Activated CD8-positive, alpha-beta T cell treated with anti-CD3 and anti-CD28 coated beads for 36 hours (primary cell): ENCODE results near the gene ASAP2. TPM values are rescaled to one million over a fixed set of nuclear protein-coding genes. Genes with fewer than 3 reads are reported as not detected.

ENCODE experiments used
- ATAC-seq: fragments of 200-7000 bp; cut with Tn5 transposase; one replicate; pipeline ENCODE4 v1.10.0; 2021; ENCODE audit warnings: mild to moderate bottlenecking, moderate library complexity
- CTCF ChIA-PET: fragments of 350-600 bp; sonication (Branson Sonifier 250); formaldehyde crosslinking; loops from one replicate; lab custom pipeline; 2021; ENCODE audit warnings: antibody characterized with exemption; lab: Charles Lee
- POLR2A ChIA-PET: fragments of 350-600 bp; sonication (Branson Sonifier 250); formaldehyde crosslinking; loops from one replicate; lab custom pipeline; 2021; ENCODE audit warnings: antibody characterized with exemption; lab: Charles Lee
- DNase-seq: peaks from one replicate; pipeline ENCODE4 v3.0.0-alpha.2; 2020
- H3K27ac Mint-ChIP-seq: one replicate; pipeline ENCODE4 v1.8.0; 2021; ENCODE audit warnings: mild to moderate bottlenecking, mixed read lengths
- H3K27me3 Mint-ChIP-seq: one replicate; pipeline ENCODE4 v1.8.0; 2021; ENCODE audit warnings: mixed read lengths
- H3K36me3 Mint-ChIP-seq: one replicate; pipeline ENCODE4 v1.8.0; 2021; ENCODE audit warnings: low read depth, mixed read lengths
- H3K4me1 Mint-ChIP-seq: one replicate; pipeline ENCODE4 v1.8.0; 2021; ENCODE audit warnings: low read depth, mixed read lengths
- H3K4me3 Mint-ChIP-seq: one replicate; pipeline ENCODE4 v1.8.0; 2021; ENCODE audit warnings: mild to moderate bottlenecking, moderate library complexity, mixed read lengths
- H3K9me3 Mint-ChIP-seq: one replicate; pipeline ENCODE4 v1.8.0; 2021; ENCODE audit warnings: mixed read lengths
- CTCF ChIP-seq: fragments of 200-600 bp; IDR thresholded peaks from one replicate; pipeline ENCODE4 v1.8.0; 2022; ENCODE audit warnings: antibody characterized with exemption, mild to moderate bottlenecking
- intact Hi-C: fragments of 100-400 bp; cut with micrococcal nuclease; formaldehyde crosslinking; loops from one replicate; pipeline ENCODE4 v1.10.0; 2022
- total RNA-seq, 2 experiments: library from RNA; stranded (reverse); gene quantifications; one replicate each; pipeline ENCODE4 v1.2.3, GENCODE V29; 2021

The ASAP2 gene
- total RNA-seq, 2 experiments from 2014 or later = not detected

- no peaks in the 10 kb centered on the region for H3K36me3 Mint-ChIP-seq
- no peak overlapping the region for H3K4me3 Mint-ChIP-seq
- H3K9me3 Mint-ChIP-seq = no peaks in the 10 kb centered on the region
- TF ChIP-seq CTCF = no peak
- intact Hi-C loops = no loop called here
- ChIA-PET CTCF (interaction anchor here (1.4 kb wide), 1 partner anchor 10 kb away, joined by 6 read pairs; no protein-coding TSS in a partner anchor), POLR2A (no interaction called here)
- no peak overlapping the region for H3K27ac Mint-ChIP-seq
- ATAC-seq (no peak), DNase-seq (no peak)
- H3K4me1 Mint-ChIP-seq = no peaks in the 10 kb centered on the region
- H3K27me3 Mint-ChIP-seq = no peaks in the 10 kb centered on the region
These were observed 174.4 kb downstream of the ASAP2 start for GRCh38 chr2:9380702-9381628.

- Mint-ChIP-seq H3K9me3 (no peaks in the 10 kb centered on the region), H3K27ac (no peak overlapping the region), H3K4me3 (no peak overlapping the region), H3K27me3 (no peaks in the 10 kb centered on the region), H3K36me3 (no peaks in the 10 kb centered on the region), H3K4me1 (no peaks in the 10 kb centered on the region)
- POLR2A ChIA-PET = interaction anchor here (0.6 to 0.7 kb wide), 2 partner anchors 41 to 539 kb away, joined by 3 read pairs; no protein-coding TSS in a partner anchor
- TF ChIP-seq CTCF = no peak
- intact Hi-C loops = no loop called here
- DNase-seq (no peak), ATAC-seq (no peak)
- CTCF ChIA-PET = interaction anchor here (1.4 kb wide), 1 partner anchor 11 kb away, joined by 6 read pairs; no protein-coding TSS in a partner anchor
These were observed 176.1 kb downstream of the ASAP2 start for GRCh38 chr2:9382604-9383235.

- Mint-ChIP-seq H3K27ac (no peak overlapping the region), H3K4me3 (no peak overlapping the region), H3K9me3 (no peaks in the 10 kb centered on the region), H3K27me3 (no peaks in the 10 kb centered on the region), H3K4me1 (no peaks in the 10 kb centered on the region), H3K36me3 (no peaks in the 10 kb centered on the region)
- ChIA-PET CTCF (interaction anchor here (1.9 kb wide), 1 partner anchor 13 kb away, joined by 5 read pairs; no protein-coding TSS in a partner anchor), POLR2A (no interaction called here)
- no peak for DNase-seq
- ATAC-seq = no peak
- TF ChIP-seq CTCF = no peak
- intact Hi-C loops = no loop called here
These were observed 177.9 kb downstream of the ASAP2 start for GRCh38 chr2:9384521-9384920.

- no peak for TF ChIP-seq CTCF
- CTCF ChIA-PET = interaction anchor here (1.9 kb wide), 1 partner anchor 14 kb away, joined by 5 read pairs; no protein-coding TSS in a partner anchor
- no peaks in the 10 kb centered on the region for H3K36me3 Mint-ChIP-seq
- ATAC-seq (no peak), DNase-seq (no peak)
- H3K4me1 Mint-ChIP-seq = no peaks in the 10 kb centered on the region
- H3K9me3 Mint-ChIP-seq = no peaks in the 10 kb centered on the region
- intact Hi-C loops = no loop called here
- H3K27me3 Mint-ChIP-seq = no peaks in the 10 kb centered on the region
- no peak overlapping the region for H3K4me3 Mint-ChIP-seq
- POLR2A ChIA-PET = interaction anchor here (0.6 kb wide), 1 partner anchor 52 kb away, joined by 3 read pairs; no protein-coding TSS in a partner anchor
- no peak overlapping the region for H3K27ac Mint-ChIP-seq
These were observed 179.2 kb downstream of the ASAP2 start for GRCh38 chr2:9385841-9386240.
